GM19467 (cell line): ENCODE results near the gene CR1.
A peak's percentile ranks its signal among the peaks of the same experiment; 100 is the strongest.
"Not testable (repeated sequence)": the region's sequence is repeated elsewhere in the genome, so short reads cannot be mapped to it uniquely, and the experiment has no call there.

ENCODE experiments used
- ATAC-seq: cut with Tn5 transposase; IDR thresholded peaks from one replicate; pipeline ENCODE4 v1.9.1; 2021; ENCODE audit warnings: mild to moderate bottlenecking, moderate library complexity; ENCODE audit not compliant: unreplicated experiment

Gene CR1

GRCh38 chr1:207669528-207670009, 173.6 kb downstream of the CR1 start:
- ATAC-seq, result no peak

GRCh38 chr1:207670192-207670591, 174.2 kb downstream of the CR1 start:
- ATAC-seq, result peak; percentile 48

GRCh38 chr1:207670997-207671396, 175.0 kb downstream of the CR1 start:
- ATAC-seq, result no peak

GRCh38 chr1:207672522-207673130, 176.7 kb downstream of the CR1 start:
- no peak for ATAC-seq

- no peak for ATAC-seq
Measured at GRCh38 chr1:207673399-207673798, 177.4 kb downstream of the CR1 start.

- no peak for ATAC-seq
Measured at GRCh38 chr1:207676153-207676552, 180.2 kb downstream of the CR1 start.

- not testable (repeated sequence) for ATAC-seq
Measured at GRCh38 chr1:207680590-207681388, 184.8 kb downstream of the CR1 start.

GRCh38 chr1:207682872-207683434, 187.0 kb downstream of the CR1 start:
- ATAC-seq, result not testable (repeated sequence)

- ATAC-seq, result not testable (repeated sequence)
Measured at GRCh38 chr1:207690551-207690950, 194.6 kb downstream of the CR1 start.

- ATAC-seq, result no peak
Measured at GRCh38 chr1:207691010-207691409, 195.1 kb downstream of the CR1 start.
